AG09309 (cell line): ENCODE measurements around the gene TGM3.

Experiments used
- DNase-seq: peaks from one replicate; pipeline ENCODE4 v3.0.0-alpha.2; 2010; ENCODE audit warnings: low read depth
- H3K4me3 ChIP-seq: 2 replicates; pipeline ENCODE4 v1.5.1; 2011; ENCODE audit warnings: mild to moderate bottlenecking, low read depth, low read length, moderate library complexity; ENCODE audit not compliant: control insufficient read depth
- CTCF ChIP-seq: IDR thresholded peaks from 2 replicates; pipeline ENCODE4 v1.5.1; 2011; ENCODE audit warnings: mild to moderate bottlenecking, low read depth, low read length, inconsistent platforms; ENCODE audit not compliant: insufficient read depth, control insufficient read depth; ENCODE audit errors: missing control alignments

TGM3 gene

GRCh38 chr20:2303673-2304072 lies 7.9 kb downstream of the TGM3 start:
- no peak overlapping the region for H3K4me3 ChIP-seq
- no peak for TF ChIP-seq CTCF
- no peak for DNase-seq

GRCh38 chr20:2304180-2304579 lies 8.4 kb downstream of the TGM3 start:
- no peak overlapping the region for H3K4me3 ChIP-seq
- DNase-seq: no peak
- no peak for TF ChIP-seq CTCF

GRCh38 chr20:2305029-2305428 lies 9.2 kb downstream of the TGM3 start:
- no peak for TF ChIP-seq CTCF
- no peak overlapping the region for H3K4me3 ChIP-seq
- no peak for DNase-seq

- no peak overlapping the region for H3K4me3 ChIP-seq
- no peak for TF ChIP-seq CTCF
- no peak for DNase-seq
Observed at GRCh38 chr20:2305479-2305878, 9.7 kb downstream of the TGM3 start.

GRCh38 chr20:2305946-2306345 lies 10.1 kb downstream of the TGM3 start:
- DNase-seq: no peak
- no peak overlapping the region for H3K4me3 ChIP-seq
- TF ChIP-seq CTCF: no peak

- no peak for TF ChIP-seq CTCF
- H3K4me3 ChIP-seq: no peak overlapping the region
- DNase-seq: no peak
Observed at GRCh38 chr20:2307136-2307535, 11.3 kb downstream of the TGM3 start.

GRCh38 chr20:2311329-2311728 lies 15.5 kb downstream of the TGM3 start:
- DNase-seq: no peak
- H3K4me3 ChIP-seq: no peak overlapping the region
- no peak for TF ChIP-seq CTCF
